Peyer's patch (tissue), 4 donors: ENCODE results near the gene MAPT.

ENCODE experiments used
- CTCF ChIP-seq, 6 experiments: fragments of 450-650 bp in 4 of 6; fragments of 200-600 bp in 2 of 6; sonication (generic) in 1 of 6; IDR thresholded peaks; one replicate each; pipeline ENCODE4 v1.5.1; 2017 to 2019; ENCODE audit warnings: antibody characterized with exemption in 6 of 6, mild to moderate bottlenecking in 3 of 6, moderate library complexity in 1 of 6
- POLR2A ChIP-seq, 2 donors: fragments of 450-650 bp; IDR thresholded peaks; one replicate each; pipeline ENCODE4 v1.5.1; 2017; ENCODE audit warnings: antibody characterized with exemption in 2 of 2, mild to moderate bottlenecking in 2 of 2, moderate library complexity in 2 of 2

GRCh38 chr17:45900723-45901415 lies 6.5 kb downstream of the MAPT start:
- TF ChIP-seq POLR2A (IDR thresholded peaks at IDR 0.05) (no peak), CTCF (IDR thresholded peaks at IDR 0.05) (no peak)
